H1 (cell line): Measurements from ENCODE around the gene PLSCR3. TPM values are rescaled to one million over a fixed set of nuclear protein-coding genes. Genes with fewer than 3 reads are reported as not detected.
A peak's percentile ranks its signal among the peaks of the same experiment; 100 is the strongest.

Experiments used
- CTCF ChIA-PET: fragments of 300-600 bp; sonication (Branson Sonifier 250); formaldehyde crosslinking; loops from one replicate; lab custom pipeline; 2021; ENCODE audit not compliant: partially characterized antibody; lab: Charles Lee
- POLR2A ChIA-PET: fragments of 300-600 bp; sonication (Branson Sonifier 250); formaldehyde crosslinking; loops from one replicate; lab custom pipeline; 2021; ENCODE audit warnings: inconsistent platforms; ENCODE audit not compliant: partially characterized antibody; lab: Charles Lee
- DNase-seq, 2 experiments: peaks; one replicate each; pipeline versions ENCODE4 v3.0.0 to v3.0.0-alpha.2; 2010 to 2022; ENCODE audit warnings: low spot score in 2 of 2, low read depth in 1 of 2, mixed read lengths in 1 of 2
- FAIRE-seq: peaks from 2 replicates; lab custom pipeline; 2011; peaks lifted over from hg19 to GRCh38; lab: Jason Lieb, UNC
- H2AFZ ChIP-seq: 2 replicates; pipeline ENCODE4 v1.8.1; 2012; ENCODE audit warnings: low read length, inconsistent platforms
- H2AK5ac ChIP-seq: 2 replicates; pipeline ENCODE4 v1.6.1; 2013; ENCODE audit warnings: low read depth, low read length
- H2BK120ac ChIP-seq: replicated peaks from 2 replicates; pipeline ENCODE3; 2013; ENCODE audit warnings: low read depth, low read length, inconsistent platforms
- H2BK12ac ChIP-seq: 2 replicates; pipeline ENCODE4 v1.6.1; 2013; ENCODE audit warnings: low read depth, low read length
- H2BK15ac ChIP-seq: 2 replicates; pipeline ENCODE4 v1.6.1; 2013; ENCODE audit warnings: low read length
- H2BK20ac ChIP-seq: 2 replicates; pipeline ENCODE4 v1.6.1; 2013; ENCODE audit warnings: low read length
- H2BK5ac ChIP-seq: 2 replicates; pipeline ENCODE4 v1.6.1; 2013; ENCODE audit warnings: low read depth, low read length
- H3K14ac ChIP-seq: 2 replicates; pipeline ENCODE4 v1.6.1; 2013; ENCODE audit warnings: inconsistent platforms; ENCODE audit not compliant: insufficient read length
- H3K18ac ChIP-seq: 2 replicates; pipeline ENCODE4 v1.6.1; 2013; ENCODE audit warnings: low read length; ENCODE audit errors: extremely low read depth
- H3K23ac ChIP-seq: 2 replicates; pipeline ENCODE4 v1.6.1; 2013; ENCODE audit warnings: inconsistent platforms; ENCODE audit not compliant: insufficient read length
- H3K23me2 ChIP-seq: 2 replicates; pipeline ENCODE4 v1.6.1; 2013; ENCODE audit warnings: low read depth, low read length
- H3K27ac ChIP-seq: 2 replicates; pipeline ENCODE4 v1.6.1; 2011; ENCODE audit warnings: low read depth, low read length, inconsistent platforms
- H3K27me3 ChIP-seq, 4 experiments: replicated peaks in 1 of 4; 1 replicate in 1 of 4; 2 replicates in 3 of 4; pipeline versions ENCODE4 v1.6.1 to v1.8.1; 2011 to 2013; ENCODE audit warnings: low read length in 3 of 4, mild to moderate bottlenecking in 3 of 4, inconsistent platforms in 2 of 4, mixed read lengths in 2 of 4, moderate library complexity in 1 of 4; ENCODE audit not compliant: control insufficient read depth in 3 of 4, insufficient read depth in 3 of 4; ENCODE audit errors: extremely low read depth in 1 of 4
- H3K36me3 ChIP-seq, 4 experiments: 2 replicates each; pipeline versions ENCODE4 v1.6.1 to v1.8.1; 2011 to 2013; ENCODE audit warnings: mild to moderate bottlenecking in 4 of 4, low read length in 3 of 4, moderate library complexity in 2 of 4, control low read depth in 1 of 4, inconsistent platforms in 1 of 4; ENCODE audit not compliant: insufficient read depth in 4 of 4, control insufficient read depth in 2 of 4
- H3K4ac ChIP-seq: replicated peaks from 2 replicates; pipeline ENCODE3; 2013; ENCODE audit warnings: low read length, low read depth, mixed read lengths, inconsistent platforms; ENCODE audit not compliant: insufficient read length
- H3K4me1 ChIP-seq, 4 experiments: replicated peaks in 1 of 4; 1 replicate in 1 of 4; 2 replicates in 3 of 4; pipeline versions ENCODE4 v1.6.1 to v1.8.1; 2011 to 2013; ENCODE audit warnings: low read length in 3 of 4, inconsistent platforms in 2 of 4, mixed read lengths in 1 of 4; ENCODE audit not compliant: insufficient read depth in 4 of 4, control insufficient read depth in 3 of 4
- H3K4me2 ChIP-seq, 2 experiments: 2 replicates each; pipeline versions ENCODE4 v1.6.1 to v1.8.1; 2011 to 2013; ENCODE audit warnings: low read depth in 2 of 2, low read length in 2 of 2, control low read depth in 1 of 2, inconsistent platforms in 1 of 2, mild to moderate bottlenecking in 1 of 2; ENCODE audit not compliant: insufficient read depth in 1 of 2
- H3K4me3 ChIP-seq, 4 experiments: fragments of 200-600, 300-600 bp in 1 of 4; sonication (generic), shearing (Covaris generic), sonication (Bioruptor Twin) in 1 of 4; 2 replicates each; pipeline versions ENCODE4 v1.5.1 to v1.8.1; 2011 to 2016; ENCODE audit warnings: low read length in 4 of 4, low read depth in 3 of 4, control low read depth in 2 of 4, inconsistent platforms in 2 of 4, mild to moderate bottlenecking in 2 of 4, mixed read lengths in 1 of 4, moderate library complexity in 1 of 4; ENCODE audit not compliant: insufficient read depth in 2 of 4; ENCODE audit errors: extremely low read depth in 1 of 4
- H3K56ac ChIP-seq: replicated peaks from 2 replicates; pipeline ENCODE3; 2013; ENCODE audit warnings: low read depth, mild to moderate bottlenecking, mixed read lengths, low read length, inconsistent platforms; ENCODE audit not compliant: insufficient read length
- H3K79me1 ChIP-seq: 2 replicates; pipeline ENCODE4 v1.6.1; 2013; ENCODE audit warnings: low read depth, low read length, control low read depth
- H3K79me2 ChIP-seq, 2 experiments: 2 replicates each; pipeline versions ENCODE4 v1.6.1 to v1.8.1; 2012 to 2013; ENCODE audit warnings: low read length in 2 of 2, mild to moderate bottlenecking in 2 of 2, inconsistent platforms in 1 of 2; ENCODE audit not compliant: insufficient read depth in 2 of 2, control insufficient read depth in 1 of 2
- H3K9ac ChIP-seq, 4 experiments: replicated peaks in 1 of 4; 1 replicate in 1 of 4; 2 replicates in 3 of 4; pipeline versions ENCODE4 v1.6.1 to v1.8.1; 2011 to 2013; ENCODE audit warnings: low read depth in 3 of 4, low read length in 3 of 4, control low read depth in 2 of 4, mild to moderate bottlenecking in 2 of 4, moderate library complexity in 2 of 4, inconsistent platforms in 1 of 4; ENCODE audit errors: extremely low read depth in 1 of 4
- H3K9me3 ChIP-seq, 2 experiments: 2 replicates each; pipeline versions ENCODE4 v1.6.1 to v1.8.1; 2012 to 2013; ENCODE audit warnings: mild to moderate bottlenecking in 2 of 2, moderate library complexity in 2 of 2, control low read depth in 1 of 2, inconsistent platforms in 1 of 2, low read depth in 1 of 2, low read length in 1 of 2, mixed read lengths in 1 of 2; ENCODE audit not compliant: insufficient read depth in 2 of 2
- H4K20me1 ChIP-seq, 2 experiments: replicated peaks in 1 of 2; 2 replicates each; pipeline versions ENCODE3 to v1.8.1; 2011 to 2013; ENCODE audit warnings: inconsistent platforms in 2 of 2, low read length in 2 of 2, mild to moderate bottlenecking in 1 of 2; ENCODE audit not compliant: insufficient read depth in 2 of 2, control insufficient read depth in 1 of 2
- H4K5ac ChIP-seq: 2 replicates; pipeline ENCODE4 v1.6.1; 2013; ENCODE audit warnings: low read length, low read depth, mixed read lengths, inconsistent platforms; ENCODE audit not compliant: insufficient read length
- H4K8ac ChIP-seq: 2 replicates; pipeline ENCODE4 v1.8.0; 2013; ENCODE audit warnings: mild to moderate bottlenecking, moderate library complexity, low read length, inconsistent platforms; ENCODE audit not compliant: insufficient read depth; ENCODE audit errors: extremely low read depth
- H4K91ac ChIP-seq: replicated peaks from 2 replicates; pipeline ENCODE3; 2013; ENCODE audit warnings: low read length, mixed read lengths, inconsistent platforms; ENCODE audit not compliant: insufficient read length
- EP300 ChIP-seq, 2 experiments: IDR thresholded peaks; 1 replicate in 1 of 2; 2 replicates in 1 of 2; pipeline ENCODE4 v1.6.1; 2011 to 2012; ENCODE audit warnings: low read depth in 2 of 2, low read length in 2 of 2, mild to moderate bottlenecking in 2 of 2, borderline replicate concordance in 1 of 2, inconsistent platforms in 1 of 2, moderate library complexity in 1 of 2
- KDM1A ChIP-seq: fragments of 200-600, 300-600 bp; sonication (generic); IDR thresholded peaks from 2 replicates; pipeline ENCODE4 v1.7.1; 2016; ENCODE audit warnings: mild to moderate bottlenecking, low read length, borderline replicate concordance
- POU5F1 ChIP-seq: IDR thresholded peaks from 2 replicates; pipeline ENCODE4 v1.6.1; 2011; ENCODE audit warnings: low read depth, mild to moderate bottlenecking, low read length, moderate library complexity
- RNF2 ChIP-seq: fragments of 200-900, 300-1000 bp; sonication (generic); IDR thresholded peaks from 2 replicates; pipeline ENCODE4 v1.7.1; 2016; ENCODE audit warnings: borderline replicate concordance, low read depth, mild to moderate bottlenecking, antibody characterized with exemption, low read length; ENCODE audit not compliant: poor library complexity, severe bottlenecking; ENCODE audit errors: missing control alignments
- SP4 ChIP-seq: IDR thresholded peaks from 2 replicates; pipeline ENCODE4 v1.6.1; 2012; ENCODE audit warnings: low read length, inconsistent platforms
- WGBS, 2 experiments: shearing (Covaris generic) in 1 of 2; methylation state at CpG; one replicate each; pipeline versions ENCODE4 v1.1.6 to v1.1.7; 2013 to 2015; ENCODE audit warnings: low lambda C conversion rate in 2 of 2, mixed read lengths in 2 of 2, inconsistent platforms in 1 of 2, low coverage in 1 of 2, missing lambda C conversion rate in 1 of 2; ENCODE audit not compliant: insufficient replicate concordance in 2 of 2, insufficient coverage in 1 of 2, insufficient read length in 1 of 2; ENCODE audit errors: extremely low coverage in 1 of 2, missing lambda C conversion rate in 1 of 2; 5-methylcytosine and 5-hydroxymethylcytosine counted together
- polyA plus RNA-seq, 7 experiments: library from polyadenylated mRNA; depleted of rRNA in 3 of 7; stranded (reverse) in 5 of 7; unstranded in 2 of 7; fragments of >200 nt in 5 of 7; fragments of 200-250 nt in 2 of 7; gene quantifications; 1 replicate in 5 of 7; 2 replicates in 1 of 7; 4 replicates in 1 of 7; pipeline versions ENCODE4 v1.2.1 to v1.2.3, GENCODE V29; 2011 to 2013; ENCODE audit warnings: missing spikeins in 2 of 7, mixed read lengths in 2 of 7
- total RNA-seq: library from RNA; stranded (reverse); fragmentation: NEBNext Ultra II Directional; extraction: Animal tissue kit (Norgen Biotek cat#: 25700); gene quantifications from 2 replicates; pipeline ENCODE4 v1.2.1, GENCODE V29; 2021
- TF ChIP-seq, protein P1 (sequence below): IDR thresholded peaks from 2 replicates; pipeline ENCODE4 v1.6.1; 2012; ENCODE audit warnings: low read length, inconsistent platforms
- TF ChIP-seq, protein P2 (sequence below): IDR thresholded peaks from 2 replicates; pipeline ENCODE4 v1.6.1; 2011; ENCODE audit warnings: low read depth, mild to moderate bottlenecking, low read length; ENCODE audit not compliant: insufficient read depth

The PLSCR3 gene
- total and polyA plus RNA-seq, 2 of the 8 experiments (the other 6 are each of a cell fraction or from before 2014, with no cell fraction given), result 36.1 to 38.7 TPM

DNA sequence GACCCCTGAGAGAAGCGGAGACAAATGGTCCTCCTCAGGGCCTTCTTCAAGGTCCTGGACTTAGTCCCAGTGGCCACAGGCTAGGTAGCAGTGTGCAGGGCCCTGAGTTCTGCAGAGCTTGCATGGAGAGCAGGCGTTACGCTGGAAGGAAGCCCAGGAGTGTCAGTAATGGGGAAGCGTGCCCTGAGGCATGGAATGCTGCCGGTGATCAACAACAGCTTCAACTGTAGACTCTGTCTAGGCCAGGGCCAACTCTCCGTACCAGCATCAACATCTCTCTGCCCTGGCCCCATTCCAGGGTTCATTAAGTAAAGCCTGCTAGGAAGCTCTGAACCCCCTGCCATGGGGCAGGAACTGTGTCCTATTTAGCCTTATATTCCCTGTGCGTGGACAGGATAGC is 14.0 kb downstream of the PLSCR3 start:
- Histone ChIP-seq H3K4me1 (peaks cover 0 to 17% (median 10%) of the 10 kb centered on the region in 4 experiments; a peak in 6 of 7 replicates), H4K91ac (no peak overlapping the region), H3K14ac (no peak overlapping the region), H3K18ac (peak overlapping the region; percentile 87), H4K20me1 (peaks cover 0 to 8% of the 10 kb centered on the region in 2 experiments), H3K4me3 (peak overlapping the region; percentile 37 to 72 (median 56); a peak in 6 of 8 replicates), H2AK5ac (no peak overlapping the region), H3K79me2 (no peaks in the 10 kb centered on the region), H3K9ac (no peak overlapping the region), H3K27ac (no peak overlapping the region), H2AFZ (peak overlapping the region; percentile 73; the same call in 1 of the 2 replicates), H2BK15ac (peak overlapping the region; percentile 88; the same call in 1 of the 2 replicates), H3K4me2 (peak overlapping the region; percentile 66 to 83), H3K36me3 (no peaks in the 10 kb centered on the region), H2BK12ac (peak overlapping the region; percentile 82; the same call in 1 of the 2 replicates), H3K9me3 (peaks cover 0 to 7% of the 10 kb centered on the region in 2 experiments; a peak in 1 of 4 replicates), H3K79me1 (peaks cover 3% of the 10 kb centered on the region; the same call in 1 of the 2 replicates), H3K4ac (no peak overlapping the region), H2BK5ac (peak overlapping the region; percentile 44; the same call in 1 of the 2 replicates), H3K27me3 (peaks cover 0 to 39% (median 29%) of the 10 kb centered on the region in 4 experiments; a peak in 6 of 7 replicates), H2BK120ac (no peak overlapping the region), H4K5ac (no peak overlapping the region), H4K8ac (no peak overlapping the region; the same call in 1 of the 2 replicates), H3K23ac (no peak overlapping the region), H3K56ac (no peak overlapping the region), H3K23me2 (peaks cover 12% of the 10 kb centered on the region; the same call in 1 of the 2 replicates), H2BK20ac (no peak overlapping the region)
- 80% methylated on average over 7 of the region's 7 CpGs; no CpG with 5 or more reads in 1 of the 2 experiments for WGBS, 2 experiments
- no peak for FAIRE-seq
- TF ChIP-seq EP300 (IDR thresholded peaks at IDR 0.05; ENCODE audit: borderline replicate concordance in 1 of 2, low read depth in 2 of 2, low read length in 2 of 2) (no peak), SP4 (no peak), RNF2 (no peak), KDM1A (no peak), POU5F1 (no peak)
- TF ChIP-seq, protein P1, sequence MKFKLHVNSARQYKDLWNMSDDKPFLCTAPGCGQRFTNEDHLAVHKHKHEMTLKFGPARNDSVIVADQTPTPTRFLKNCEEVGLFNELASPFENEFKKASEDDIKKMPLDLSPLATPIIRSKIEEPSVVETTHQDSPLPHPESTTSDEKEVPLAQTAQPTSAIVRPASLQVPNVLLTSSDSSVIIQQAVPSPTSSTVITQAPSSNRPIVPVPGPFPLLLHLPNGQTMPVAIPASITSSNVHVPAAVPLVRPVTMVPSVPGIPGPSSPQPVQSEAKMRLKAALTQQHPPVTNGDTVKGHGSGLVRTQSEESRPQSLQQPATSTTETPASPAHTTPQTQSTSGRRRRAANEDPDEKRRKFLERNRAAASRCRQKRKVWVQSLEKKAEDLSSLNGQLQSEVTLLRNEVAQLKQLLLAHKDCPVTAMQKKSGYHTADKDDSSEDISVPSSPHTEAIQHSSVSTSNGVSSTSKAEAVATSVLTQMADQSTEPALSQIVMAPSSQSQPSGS, result no peak
- TF ChIP-seq, protein P2, sequence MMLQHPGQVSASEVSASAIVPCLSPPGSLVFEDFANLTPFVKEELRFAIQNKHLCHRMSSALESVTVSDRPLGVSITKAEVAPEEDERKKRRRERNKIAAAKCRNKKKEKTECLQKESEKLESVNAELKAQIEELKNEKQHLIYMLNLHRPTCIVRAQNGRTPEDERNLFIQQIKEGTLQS, result no peak
- POLR2A ChIA-PET, result interaction anchor here (0.7 to 1.7 kb wide), 19 partner anchors 8 to 270 kb away, joined by 3 to 6 read pairs (median 3); partner anchors contain the start of genes ATP1B2, MPDU1, PLSCR3 and TMEM95
- CTCF ChIA-PET, result interaction anchor here (0.9 to 1.1 kb wide), 5 partner anchors 19 to 180 kb away, joined by 3 to 5 read pairs (median 3); no protein-coding TSS in a partner anchor
- no peak for DNase-seq
